OCI-LY3 (cell line): ENCODE measurements around the gene NLGN1.

Experiments used
- CTCF ChIP-seq: fragments of 200-600, 300-600 bp; sonication (generic); IDR thresholded peaks from 2 replicates; pipeline ENCODE4 v1.5.1; 2014; ENCODE audit warnings: antibody characterized with exemption, low read length, low read depth
- EZH2phosphoT487 ChIP-seq: fragments of 200-600 bp; shearing (Covaris generic); IDR thresholded peaks from 2 replicates; pipeline ENCODE4 v1.6.1; 2018; ENCODE audit warnings: antibody characterized with exemption, mixed run types, low read depth

- no peak for TF ChIP-seq CTCF
- no peak for TF ChIP-seq EZH2phosphoT487
Measured at GRCh38 chr3:174162550-174162949, 765.0 kb downstream of the NLGN1 start.
